Stimulated activated CD4-positive, alpha-beta T cell treated with anti-CD3 and anti-CD28 coated beads, Interleukin-2, amount 100 ng/mL, for 24 hours (primary cell): ENCODE measurements around the gene NAALADL2.

Experiments
- DNase-seq, 2 donors: peaks; one replicate each; pipeline ENCODE4 v3.0.0-alpha.2; 2020

NAALADL2 gene

GRCh38 chr3:174859114-174859735 lies at the start of gene NAALADL2:
TSS of gene NAALADL2 (plus strand) at chr3:174859334.
- DNase-seq: no peak

- DNase-seq: no peak
Observed at GRCh38 chr3:174810254-174810653, 48.9 kb upstream of the NAALADL2 start.

GRCh38 chr3:174812172-174812862 lies 46.8 kb upstream of the NAALADL2 start:
- no peak for DNase-seq

- DNase-seq: no peak
Observed at GRCh38 chr3:174815750-174816149, 43.4 kb upstream of the NAALADL2 start.

- DNase-seq: no peak
Observed at GRCh38 chr3:174820885-174821284, 38.2 kb upstream of the NAALADL2 start.

- DNase-seq: no peak
Observed at GRCh38 chr3:174821477-174821876, 37.7 kb upstream of the NAALADL2 start.

- no peak for DNase-seq
Observed at GRCh38 chr3:174822320-174822719, 36.8 kb upstream of the NAALADL2 start.

- DNase-seq: no peak
Observed at GRCh38 chr3:174826069-174826468, 33.1 kb upstream of the NAALADL2 start.

GRCh38 chr3:174844746-174845145 lies 14.4 kb upstream of the NAALADL2 start:
- DNase-seq: no peak

- no peak for DNase-seq
Observed at GRCh38 chr3:174846055-174846454, 13.1 kb upstream of the NAALADL2 start.

- no peak for DNase-seq
Observed at GRCh38 chr3:174854987-174855386, 4.1 kb upstream of the NAALADL2 start.

- DNase-seq: no peak
Observed at GRCh38 chr3:174857301-174857700, 1.8 kb upstream of the NAALADL2 start.

GRCh38 chr3:174858353-174858752 lies 781 bp upstream of the NAALADL2 start:
- no peak for DNase-seq

GRCh38 chr3:174859756-174860155 lies 622 bp downstream of the NAALADL2 start:
- DNase-seq: no peak

GRCh38 chr3:174862101-174862500 lies 3.0 kb downstream of the NAALADL2 start:
- DNase-seq: no peak

GRCh38 chr3:174862666-174863065 lies 3.5 kb downstream of the NAALADL2 start:
- no peak for DNase-seq

GRCh38 chr3:174863488-174863887 lies 4.4 kb downstream of the NAALADL2 start:
- DNase-seq: no peak

- DNase-seq: no peak
Observed at GRCh38 chr3:174869448-174869847, 10.3 kb downstream of the NAALADL2 start.

- no peak for DNase-seq
Observed at GRCh38 chr3:174873832-174874657, 14.9 kb downstream of the NAALADL2 start.

GRCh38 chr3:174882789-174883188 lies 23.7 kb downstream of the NAALADL2 start:
- no peak for DNase-seq

- no peak for DNase-seq
Observed at GRCh38 chr3:174883881-174884675, 24.9 kb downstream of the NAALADL2 start.

- no peak for DNase-seq
Observed at GRCh38 chr3:174884776-174885568, 25.8 kb downstream of the NAALADL2 start.
